CD14-positive monocyte (primary cell): ENCODE data around the gene PMEPA1. TPM values are rescaled to one million over a fixed set of nuclear protein-coding genes. Genes with fewer than 3 reads are reported as not detected.

ENCODE experiments used
- DNase-seq, 3 donors: peaks; one replicate each; pipeline ENCODE4 v3.0.0-alpha.2; 2011 to 2022
- H2AFZ ChIP-seq: 2 replicates; pipeline ENCODE4 v1.6.0; 2012; ENCODE audit warnings: mild to moderate bottlenecking, low read depth, low read length, inconsistent platforms; ENCODE audit not compliant: insufficient read depth, poor library complexity, severe bottlenecking
- H3K27ac ChIP-seq, 2 donors: 1 replicate in 1 of 2; 2 replicates in 1 of 2; pipeline ENCODE4 v1.5.1; 2012 to 2013; ENCODE audit warnings: low read length in 2 of 2, control low read depth in 1 of 2, inconsistent platforms in 1 of 2, low read depth in 1 of 2, mild to moderate bottlenecking in 1 of 2
- H3K27me3 ChIP-seq, 2 donors: one replicate each; pipeline versions ENCODE4 v1.6.0 to v1.6.1; 2011 to 2013; ENCODE audit warnings: low read length in 2 of 2; ENCODE audit not compliant: control insufficient read depth in 2 of 2, insufficient read depth in 2 of 2
- H3K36me3 ChIP-seq, 2 donors: replicated peaks in 1 of 2; 1 replicate in 1 of 2; 2 replicates in 1 of 2; pipeline versions ENCODE4 v1.5.1 to v1.6.1; 2012 to 2013; ENCODE audit warnings: low read length in 2 of 2, control low read depth in 1 of 2, inconsistent platforms in 1 of 2, mild to moderate bottlenecking in 1 of 2; ENCODE audit not compliant: insufficient read depth in 2 of 2, control insufficient read depth in 1 of 2
- H3K4me1 ChIP-seq, 2 donors: 1 replicate in 1 of 2; 2 replicates in 1 of 2; pipeline versions ENCODE4 v1.5.1 to v1.6.1; 2012 to 2013; ENCODE audit warnings: low read length in 2 of 2, control low read depth in 1 of 2, inconsistent platforms in 1 of 2, mild to moderate bottlenecking in 1 of 2, moderate library complexity in 1 of 2; ENCODE audit not compliant: insufficient read depth in 2 of 2, control insufficient read depth in 1 of 2
- H3K4me2 ChIP-seq: replicated peaks from 2 replicates; pipeline ENCODE3; 2012; ENCODE audit warnings: low read length, moderate library complexity, mild to moderate bottlenecking; ENCODE audit not compliant: poor library complexity, severe bottlenecking; ENCODE audit errors: extremely low read depth
- H3K4me3 ChIP-seq, 3 experiments: fragments of 200-600 bp in 1 of 3; sonication (generic) in 1 of 3; replicated peaks in 1 of 3; 1 replicate in 2 of 3; 2 replicates in 1 of 3; pipeline ENCODE4 v1.5.1; 2011 to 2013; ENCODE audit warnings: low read length in 3 of 3, mild to moderate bottlenecking in 3 of 3, control low read depth in 2 of 3, low read depth in 2 of 3, inconsistent platforms in 1 of 3, moderate library complexity in 1 of 3
- H3K79me2 ChIP-seq: 2 replicates; pipeline ENCODE4 v1.6.0; 2012; ENCODE audit warnings: mild to moderate bottlenecking, control low read depth, inconsistent platforms, low read length, moderate library complexity; ENCODE audit not compliant: insufficient read depth
- H3K9ac ChIP-seq: 2 replicates; pipeline ENCODE4 v1.6.0; 2017; ENCODE audit warnings: low read length, mild to moderate bottlenecking; ENCODE audit not compliant: insufficient read depth, poor library complexity, severe bottlenecking
- H3K9me3 ChIP-seq, 2 donors: replicated peaks in 1 of 2; 1 replicate in 1 of 2; 2 replicates in 1 of 2; pipeline versions ENCODE4 v1.5.1 to v1.6.1; 2012 to 2013; ENCODE audit warnings: low read length in 2 of 2, control low read depth in 1 of 2; ENCODE audit not compliant: control insufficient read depth in 1 of 2, insufficient read depth in 1 of 2
- H4K20me1 ChIP-seq: 2 replicates; pipeline ENCODE4 v1.6.0; 2012; ENCODE audit warnings: mild to moderate bottlenecking, low read length, control low read depth, moderate library complexity; ENCODE audit not compliant: insufficient read depth
- H3K27ac Mint-ChIP-seq, 7 donors: one replicate each; pipeline ENCODE4 v1.8.0; 2020; ENCODE audit warnings: mild to moderate bottlenecking in 7 of 7, mixed read lengths in 7 of 7, moderate library complexity in 6 of 7, inconsistent platforms in 2 of 7
- H3K27me3 Mint-ChIP-seq, 3 donors: one replicate each; pipeline ENCODE4 v1.8.0; 2021 to 2022; ENCODE audit warnings: low read depth in 3 of 3, mild to moderate bottlenecking in 3 of 3, mixed read lengths in 3 of 3, moderate library complexity in 3 of 3, inconsistent platforms in 1 of 3
- H3K36me3 Mint-ChIP-seq, 2 donors: one replicate each; pipeline ENCODE4 v1.8.0; 2020; ENCODE audit warnings: mixed read lengths in 2 of 2, inconsistent platforms in 1 of 2, mild to moderate bottlenecking in 1 of 2
- H3K4me1 Mint-ChIP-seq: one replicate; pipeline ENCODE4 v1.8.0; 2020; ENCODE audit warnings: mild to moderate bottlenecking, mixed read lengths
- H3K4me3 Mint-ChIP-seq, 2 donors: one replicate each; pipeline ENCODE4 v1.8.0; 2020; ENCODE audit warnings: mild to moderate bottlenecking in 2 of 2, mixed read lengths in 2 of 2, moderate library complexity in 1 of 2
- H3K9me3 Mint-ChIP-seq, 7 donors: one replicate each; pipeline ENCODE4 v1.8.0; 2020 to 2022; ENCODE audit warnings: mixed read lengths in 7 of 7, mild to moderate bottlenecking in 6 of 7, moderate library complexity in 6 of 7, inconsistent platforms in 2 of 7
- CTCF ChIP-seq: fragments of 200-600 bp; IDR thresholded peaks from one replicate; pipeline ENCODE4 v1.8.0; 2022; ENCODE audit warnings: antibody characterized with exemption, mild to moderate bottlenecking
- WGBS: methylation state at CpG from one replicate; pipeline ENCODE4 v1.1.5; 2013; ENCODE audit warnings: missing lambda C conversion rate; ENCODE audit not compliant: insufficient coverage; 5-methylcytosine and 5-hydroxymethylcytosine counted together
- intact Hi-C, 2 donors: fragments of 100-400 bp; cut with micrococcal nuclease; formaldehyde crosslinking; loops; one replicate each; pipeline versions ENCODE4 v1.15.0 to v1.15.1; 2023
- polyA plus RNA-seq, 3 donors: library from polyadenylated mRNA; depleted of rRNA in 1 of 3; unstranded in 2 of 3; stranded (reverse) in 1 of 3; fragments of 300-500 nt in 2 of 3; fragments of >200 nt in 1 of 3; fragmentation: Illumina TruSeq in 2 of 3; gene quantifications; 1 replicate in 2 of 3; 2 replicates in 1 of 3; pipeline ENCODE4 v1.2.3, GENCODE V29; 2012 to 2021

Gene PMEPA1
- polyA plus RNA-seq, 3 donors: 0.12 to 0.73 (median 0.59) TPM

- peaks cover 0 to 3% (median 0%) of the 10 kb centered on the region in 7 donors for H3K9me3 Mint-ChIP-seq
- Histone ChIP-seq H3K4me1 (peaks cover 20% of the 10 kb centered on the region in 2 donors), H3K79me2 (no peaks in the 10 kb centered on the region), H2AFZ (no peak overlapping the region), H3K4me3 (no peak overlapping the region), H3K9me3 (no peaks in the 10 kb centered on the region), H3K27me3 (no peaks in the 10 kb centered on the region), H3K27ac (no peak overlapping the region), H3K4me2 (no peak overlapping the region), H3K36me3 (peaks cover 2 to 24% of the 10 kb centered on the region in 2 donors), H3K9ac (no peak overlapping the region), H4K20me1 (no peaks in the 10 kb centered on the region)
- peaks cover 31% of the 10 kb centered on the region for H3K4me1 Mint-ChIP-seq
- H3K4me3 Mint-ChIP-seq: peak overlapping the region in 1 of 2 donors; percentile 7
- no peak for TF ChIP-seq CTCF
- DNase-seq: no peak
- H3K27ac Mint-ChIP-seq: no peak overlapping the region
- intact Hi-C loops: no loop called here
- peaks cover 9 to 52% of the 10 kb centered on the region in 2 donors for H3K36me3 Mint-ChIP-seq
- peaks cover 7 to 22% (median 13%) of the 10 kb centered on the region in 3 donors for H3K27me3 Mint-ChIP-seq
- 91% methylated on average over 16 of the region's 16 CpGs for WGBS
These were observed 95.0 kb downstream of the PMEPA1 start for GRCh38 chr20:57614490-57615444.

- peaks cover 9 to 63% of the 10 kb centered on the region in 2 donors for H3K36me3 Mint-ChIP-seq
- intact Hi-C loops: no loop called here
- H3K27ac Mint-ChIP-seq: no peak overlapping the region
- Histone ChIP-seq H3K4me3 (no peak overlapping the region), H3K79me2 (no peaks in the 10 kb centered on the region), H3K27me3 (no peaks in the 10 kb centered on the region), H4K20me1 (no peaks in the 10 kb centered on the region), H3K36me3 (peaks cover 2 to 29% of the 10 kb centered on the region in 2 donors), H3K9ac (no peak overlapping the region), H3K4me1 (peaks cover 7 to 8% of the 10 kb centered on the region in 2 donors), H3K9me3 (no peaks in the 10 kb centered on the region), H3K4me2 (no peak overlapping the region), H3K27ac (no peak overlapping the region), H2AFZ (no peak overlapping the region)
- 97% methylated on average over 6 of the region's 12 CpGs for WGBS
- H3K4me3 Mint-ChIP-seq: no peak overlapping the region
- peaks cover 7 to 32% (median 13%) of the 10 kb centered on the region in 3 donors for H3K27me3 Mint-ChIP-seq
- DNase-seq: no peak
- TF ChIP-seq CTCF: no peak
- H3K9me3 Mint-ChIP-seq: peaks cover 0 to 3% (median 0%) of the 10 kb centered on the region in 7 donors
- peaks cover 18% of the 10 kb centered on the region for H3K4me1 Mint-ChIP-seq
These were observed 96.3 kb downstream of the PMEPA1 start for GRCh38 chr20:57613481-57613921.
